Tracheal epithelial cell (primary cell): Measurements from ENCODE around the gene TP53TG3E. TPM values are rescaled to one million over a fixed set of nuclear protein-coding genes. Genes with fewer than 3 reads are reported as not detected.

ENCODE experiments used
- total RNA-seq: library from RNA; depleted of rRNA; stranded (reverse); fragments of >200 nt; gene quantifications from 2 replicates; pipeline ENCODE4 v1.2.1, GENCODE V29; 2014

TP53TG3E gene, protein sequence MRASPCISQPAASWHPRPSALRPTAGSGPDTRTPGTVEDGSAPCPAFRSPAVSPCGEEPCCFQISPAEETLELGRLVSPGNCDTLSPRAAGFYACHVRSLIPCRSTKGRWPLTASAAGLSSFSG
- total RNA-seq = not detected in 2 replicates

DNA sequence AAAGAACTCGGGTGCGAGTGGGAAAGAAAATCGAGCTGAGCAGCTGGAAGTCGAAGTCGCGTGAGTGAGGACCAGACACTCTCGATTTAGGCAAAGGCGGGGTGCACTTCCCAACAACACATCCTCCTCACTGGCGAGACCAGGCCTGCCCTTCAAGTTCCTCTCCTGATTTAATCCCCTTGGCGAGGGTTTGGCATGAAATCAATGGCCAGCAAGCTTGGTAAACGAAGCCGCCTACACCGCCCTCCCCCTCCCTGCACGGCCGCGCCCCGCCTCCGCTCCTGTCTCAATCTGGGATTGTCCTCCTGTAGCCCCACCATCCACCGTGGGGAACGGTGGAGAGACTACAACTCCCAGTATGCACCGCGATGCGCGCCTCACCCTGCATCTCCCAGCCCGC, at the start of gene TP53TG3E:
TP53TG3E (plus strand) TSS at position 301 of the 400 bp plus-strand sequence; CDS start at position 369, 68 bp downstream.

Other genes starting within 250 kb of the TP53TG3E start
- gene TP53TG3C, start 110.1 kb upstream of the TP53TG3E start, total RNA-seq = under 0.01 TPM in 1 of 2 replicates, not detected in the other
- gene TP53TG3B, start 56.5 kb downstream of the TP53TG3E start, total RNA-seq = under 0.01 TPM in 1 of 2 replicates, not detected in the other
- gene TP53TG3F, start 155.3 kb downstream of the TP53TG3E start, total RNA-seq = not detected in 2 replicates